ENCODE results near the gene UVSSA.
A peak's percentile ranks its signal among the peaks of the same experiment; 100 is the strongest.
"Not testable (repeated sequence)": the region's sequence is repeated elsewhere in the genome, so short reads cannot be mapped to it uniquely, and the experiment has no call there.

Gene UVSSA

GRCh38 chr4:1331591-1332353 lies 15.2 kb upstream of the UVSSA start:
- DNase-seq (ENCODE audit: low read depth): no peak

GRCh38 chr4:1332686-1333085 lies 14.3 kb upstream of the UVSSA start:
- DNase-seq (ENCODE audit: low read depth): no peak

GRCh38 chr4:1333256-1333655 lies 13.8 kb upstream of the UVSSA start:
- no peak for DNase-seq (ENCODE audit: low read depth)

GRCh38 chr4:1333851-1334578 lies 13.0 kb upstream of the UVSSA start:
- DNase-seq (ENCODE audit: low read depth): not testable (repeated sequence)

DNA sequence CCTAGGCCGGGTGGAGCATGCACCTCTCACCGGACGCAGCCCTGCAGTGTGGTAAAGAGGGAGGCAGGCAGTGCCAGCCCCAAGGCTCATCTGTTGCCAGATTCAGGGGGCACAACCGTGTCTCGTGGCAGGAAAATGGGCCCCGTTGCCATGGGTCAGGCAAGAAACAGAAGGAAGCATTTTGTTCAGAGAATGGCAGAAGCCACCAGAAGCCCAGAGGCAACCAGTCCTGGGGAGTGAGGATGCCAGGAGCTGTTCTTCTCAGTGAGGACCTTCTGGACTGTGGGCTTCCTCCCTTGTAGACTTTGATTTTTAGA lies 12.5 kb upstream of the UVSSA start:
- no peak for DNase-seq (ENCODE audit: low read depth)

DNA sequence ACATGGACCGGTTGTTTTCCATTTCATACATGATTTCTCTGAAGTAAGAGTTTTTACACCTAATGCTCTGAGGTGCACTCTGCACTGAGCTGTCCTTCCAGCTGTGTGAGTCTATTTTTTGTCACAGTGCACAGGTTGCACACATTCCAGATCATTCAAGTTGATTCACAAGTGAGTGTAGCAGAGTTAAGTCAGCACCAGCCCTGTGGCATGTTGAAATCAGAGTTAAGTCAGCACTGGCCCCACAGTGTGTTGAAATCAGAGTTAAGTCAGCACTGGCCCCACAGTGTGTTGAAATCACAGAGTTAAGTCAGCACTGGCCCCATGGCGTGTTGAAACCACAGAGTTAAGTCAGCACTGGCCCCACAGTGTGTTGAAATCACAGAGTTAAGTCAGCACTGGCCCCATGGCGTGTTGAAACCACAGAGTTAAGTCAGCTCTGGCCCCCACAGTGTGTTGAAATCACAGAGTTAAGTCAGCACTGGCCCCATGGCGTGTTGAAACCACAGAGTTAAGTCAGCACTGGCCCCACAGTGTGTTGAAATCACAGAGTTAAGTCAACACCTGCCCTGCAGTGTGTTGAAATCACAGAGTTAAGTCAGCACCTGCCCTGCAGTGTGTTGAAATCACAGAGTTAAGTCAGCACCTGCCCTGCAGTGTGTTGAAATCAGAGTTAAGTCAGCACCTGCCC lies 11.7 kb upstream of the UVSSA start:
- DNase-seq (ENCODE audit: low read depth): peak; percentile 24

GRCh38 chr4:1336088-1336491 lies 10.9 kb upstream of the UVSSA start:
- no peak for DNase-seq (ENCODE audit: low read depth)

- peak; percentile 61 for DNase-seq (ENCODE audit: low read depth)
These were observed 9.6 kb upstream of the UVSSA start for GRCh38 chr4:1337376-1337831.

GRCh38 chr4:1337951-1338751 lies 8.9 kb upstream of the UVSSA start:
- no peak for DNase-seq (ENCODE audit: low read depth)

DNA sequence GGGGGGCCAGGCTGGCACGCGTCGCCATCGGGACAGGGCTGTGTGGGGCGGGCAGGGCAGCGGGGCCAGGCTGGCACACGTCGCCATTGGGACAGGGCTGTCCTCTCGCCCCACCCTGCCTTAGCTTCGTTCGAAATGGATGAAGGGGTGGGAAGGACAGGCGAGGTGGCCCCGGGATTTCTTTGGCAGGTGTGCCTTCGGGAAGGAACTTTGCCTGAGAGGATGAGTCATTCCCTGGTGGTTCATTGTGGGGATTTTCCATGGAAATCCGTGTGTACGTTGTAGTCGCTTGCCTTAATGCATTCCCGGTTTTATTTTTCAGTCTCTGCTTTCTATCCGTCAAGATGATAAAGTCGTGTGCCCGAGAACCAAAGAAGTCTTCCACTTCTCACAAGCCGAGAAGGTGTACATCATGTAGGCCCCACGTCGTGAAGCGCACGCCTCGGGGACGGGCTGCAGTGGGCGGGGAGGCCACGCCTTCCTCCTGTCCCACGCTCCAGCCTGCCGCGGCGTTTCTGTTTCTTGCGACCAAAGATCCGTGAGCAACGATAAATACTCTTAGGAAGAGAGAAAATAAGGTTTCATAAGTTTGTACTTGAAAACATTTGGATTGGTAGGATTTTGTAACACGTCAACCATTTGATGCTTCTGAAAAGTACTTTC lies 8.1 kb upstream of the UVSSA start:
- DNase-seq (ENCODE audit: low read depth): no peak

- no peak for DNase-seq (ENCODE audit: low read depth)
These were observed 7.5 kb upstream of the UVSSA start for GRCh38 chr4:1339489-1339888.

DNA sequence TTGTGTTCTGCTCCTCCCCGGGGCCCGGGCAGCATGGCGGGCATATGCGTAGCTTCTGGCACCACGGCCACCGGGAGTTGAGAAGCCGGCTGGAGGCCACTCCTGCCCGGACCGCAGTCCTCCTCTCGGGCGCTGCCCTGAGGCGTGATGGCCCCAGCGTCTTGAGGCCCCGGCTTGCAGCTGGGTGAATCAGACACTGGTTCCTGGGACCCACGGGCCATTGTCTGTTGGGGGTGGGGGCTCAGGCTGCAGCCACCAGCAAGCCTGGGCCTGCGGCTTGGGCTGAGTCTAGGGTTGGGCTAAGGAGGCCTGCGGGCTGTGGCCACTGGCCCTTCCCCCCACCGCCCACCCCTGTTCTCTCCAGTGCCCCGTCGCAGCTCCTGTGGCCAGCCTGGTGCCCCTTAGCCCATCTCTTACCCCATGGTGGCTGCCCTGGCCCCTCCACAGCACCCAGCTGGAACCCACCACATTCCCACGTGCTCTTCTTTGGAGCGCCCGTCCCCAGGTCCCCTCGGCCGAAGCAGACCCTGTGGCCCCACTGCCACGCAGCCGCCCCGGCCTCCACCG lies 6.7 kb upstream of the UVSSA start:
- DNase-seq (ENCODE audit: low read depth): no peak

DNA sequence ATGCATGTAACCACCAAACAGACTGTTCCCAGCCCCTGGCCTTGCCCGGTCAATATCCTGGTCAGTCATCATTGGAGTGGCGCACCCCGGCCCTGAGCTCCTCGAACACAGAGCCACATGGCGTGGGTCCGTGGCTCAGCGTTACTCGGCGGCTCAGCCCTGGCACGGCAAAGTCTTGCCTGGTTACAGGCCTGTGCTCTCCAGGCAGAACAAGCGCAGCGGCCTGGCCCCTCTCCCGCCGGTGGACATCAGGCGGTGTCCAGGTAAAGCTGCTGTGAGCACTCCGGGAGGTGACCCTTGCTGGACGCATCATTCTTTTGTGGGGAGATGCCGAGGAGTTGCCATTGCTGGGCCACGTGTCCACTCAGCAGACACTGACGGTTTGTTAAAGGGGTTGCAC lies 6.1 kb upstream of the UVSSA start:
- DNase-seq (ENCODE audit: low read depth): no peak

DNA sequence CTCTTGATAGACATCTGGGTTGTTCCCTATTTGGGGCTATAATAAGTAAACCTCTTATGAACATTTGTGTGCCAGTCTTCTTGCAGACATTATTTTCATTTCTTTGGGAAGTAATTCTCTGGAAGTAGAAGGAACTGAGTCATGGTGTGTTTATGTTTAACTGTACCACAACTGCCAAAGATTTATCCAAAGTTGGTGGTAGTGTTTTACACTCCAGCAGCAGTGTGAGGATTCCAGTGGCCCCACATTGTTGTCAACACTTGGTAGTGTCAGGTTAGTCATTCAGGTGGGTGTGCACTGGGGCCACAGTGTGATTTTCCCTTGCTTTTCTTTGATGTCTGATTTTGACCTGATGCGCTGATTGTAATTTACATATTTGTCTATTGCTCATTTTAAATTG lies 5.0 kb upstream of the UVSSA start:
- peak; percentile 51 for DNase-seq (ENCODE audit: low read depth)

GRCh38 chr4:1344696-1345095 lies 2.3 kb upstream of the UVSSA start:
- DNase-seq (ENCODE audit: low read depth): no peak

GRCh38 chr4:1345903-1346780 lies 866 bp upstream of the UVSSA start:
- peak; percentile 46 for DNase-seq (ENCODE audit: low read depth)

DNA sequence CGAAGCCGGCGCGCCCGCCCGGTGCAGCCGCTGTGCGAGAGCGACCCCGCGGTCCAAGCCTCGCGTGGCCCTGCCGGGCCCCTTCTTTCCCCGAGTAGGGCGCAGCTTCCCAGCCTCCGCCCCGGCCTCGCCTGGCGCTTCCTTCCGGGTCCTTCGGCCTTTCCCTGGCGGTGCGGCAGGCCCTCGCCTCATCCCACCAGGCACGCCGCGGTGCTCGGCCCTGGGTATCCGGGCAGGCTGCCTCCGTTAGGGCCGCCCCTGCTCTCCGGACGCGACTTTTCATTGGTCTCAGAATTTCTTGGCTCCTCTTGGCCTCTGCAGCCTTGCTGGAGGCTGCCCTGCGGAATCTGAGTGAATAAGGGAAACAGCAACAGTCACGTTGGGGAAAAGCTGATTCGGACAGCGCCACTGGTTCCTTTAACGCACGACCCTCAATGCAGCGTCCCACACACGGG lies 429 bp downstream of the UVSSA start:
- DNase-seq (ENCODE audit: low read depth): peak; percentile 84

- DNase-seq (ENCODE audit: low read depth): no peak
These were observed 1.1 kb downstream of the UVSSA start for GRCh38 chr4:1348014-1348513.

GRCh38 chr4:1348746-1349145 lies 1.7 kb downstream of the UVSSA start:
- no peak for DNase-seq (ENCODE audit: low read depth)
